Measurements from ENCODE around the gene OGFOD1. TPM values are rescaled to one million over a fixed set of nuclear protein-coding genes. Genes with fewer than 3 reads are reported as not detected.

OGFOD1 gene
- total RNA-seq, 1 experiment from 2014 or later, result 68.5 TPM

GRCh38 chr16:56469748-56470147 is 18.4 kb downstream of the OGFOD1 start:
- Mint-ChIP-seq H3K27me3 (ENCODE audit: insufficient read depth, unreplicated experiment) (no peaks in the 10 kb centered on the region), H3K9me3 (ENCODE audit: unreplicated experiment) (no peaks in the 10 kb centered on the region), H3K36me3 (ENCODE audit: insufficient read depth, unreplicated experiment) (peaks cover 96% of the 10 kb centered on the region), H3K27ac (ENCODE audit: low read depth, unreplicated experiment) (no peak overlapping the region), H3K4me3 (ENCODE audit: unreplicated experiment) (no peak overlapping the region), H3K4me1 (ENCODE audit: insufficient read depth, unreplicated experiment) (peaks cover 3% of the 10 kb centered on the region)
- no TSS peak for BruUV-seq (replicated peaks)
- ChIA-PET POLR2A (interaction anchor here (1.2 kb wide), 1 partner anchor 19 kb away, joined by 5 read pairs; the partner anchor contains the start of genes NUDT21 and OGFOD1), CTCF (no interaction called here)
- no peak for TF ChIP-seq CTCF (IDR thresholded peaks at IDR 0.05; ENCODE audit: unreplicated experiment)
- no peak for DNase-seq (ENCODE audit: unreplicated experiment)
- intact Hi-C loops (cut with micrococcal nuclease), result no loop called here

- H3K4me3 Mint-ChIP-seq (ENCODE audit: unreplicated experiment), result no peak overlapping the region
- no peak for TF ChIP-seq CTCF (IDR thresholded peaks at IDR 0.05; ENCODE audit: unreplicated experiment)
- DNase-seq (ENCODE audit: unreplicated experiment), result no peak
- POLR2A ChIA-PET, result interaction anchor here (1.2 to 1.7 kb wide), 2 partner anchors 11 to 19 kb away, joined by 5 read pairs; partner anchors contain the start of genes NUDT21 and OGFOD1
- H3K9me3 Mint-ChIP-seq (ENCODE audit: unreplicated experiment), result no peaks in the 10 kb centered on the region
- H3K4me1 Mint-ChIP-seq (ENCODE audit: insufficient read depth, unreplicated experiment), result peaks cover 3% of the 10 kb centered on the region
- intact Hi-C loops (cut with micrococcal nuclease), result no loop called here
- no TSS peak for BruUV-seq (replicated peaks)
- no peaks in the 10 kb centered on the region for H3K27me3 Mint-ChIP-seq (ENCODE audit: insufficient read depth, unreplicated experiment)
- H3K27ac Mint-ChIP-seq (ENCODE audit: low read depth, unreplicated experiment), result peak overlapping the region; percentile 70
- CTCF ChIA-PET, result no interaction called here
- H3K36me3 Mint-ChIP-seq (ENCODE audit: insufficient read depth, unreplicated experiment), result peaks cover 96% of the 10 kb centered on the region
Observed at GRCh38 chr16:56470232-56470631, 18.9 kb downstream of the OGFOD1 start.

GRCh38 chr16:56470666-56471065 is 19.3 kb downstream of the OGFOD1 start:
- H3K4me3 Mint-ChIP-seq (ENCODE audit: unreplicated experiment), result no peak overlapping the region
- intact Hi-C loops (cut with micrococcal nuclease), result no loop called here
- peaks cover 96% of the 10 kb centered on the region for H3K36me3 Mint-ChIP-seq (ENCODE audit: insufficient read depth, unreplicated experiment)

GRCh38 chr16:56475201-56475600 is 23.8 kb downstream of the OGFOD1 start:
- H3K36me3 Mint-ChIP-seq (ENCODE audit: insufficient read depth, unreplicated experiment), result peaks cover 97% of the 10 kb centered on the region
- ChIA-PET POLR2A (interaction anchor here (1.1 to 2.3 kb wide), 5 partner anchors 8 to 38 kb away, joined by 3 to 14 read pairs (median 5); partner anchors contain the start of genes NUDT21 and OGFOD1), CTCF (interaction anchor here (0.6 to 1.2 kb wide), 3 partner anchors 21 to 693 kb away, joined by 3 to 4 read pairs (median 3); no protein-coding TSS in a partner anchor)
- H3K4me1 Mint-ChIP-seq (ENCODE audit: insufficient read depth, unreplicated experiment), result peaks cover 9% of the 10 kb centered on the region
- no TSS peak for BruUV-seq (replicated peaks)
- no peak for TF ChIP-seq CTCF (IDR thresholded peaks at IDR 0.05; ENCODE audit: unreplicated experiment)
- H3K4me3 Mint-ChIP-seq (ENCODE audit: unreplicated experiment), result no peak overlapping the region
- H3K27ac Mint-ChIP-seq (ENCODE audit: low read depth, unreplicated experiment), result no peak overlapping the region
- no peak for DNase-seq (ENCODE audit: unreplicated experiment)
- no peaks in the 10 kb centered on the region for H3K27me3 Mint-ChIP-seq (ENCODE audit: insufficient read depth, unreplicated experiment)
- intact Hi-C loops (cut with micrococcal nuclease), result no loop called here
- no peaks in the 10 kb centered on the region for H3K9me3 Mint-ChIP-seq (ENCODE audit: unreplicated experiment)

More at GRCh38 chr16:56470666-56471065, 19.3 kb downstream of the OGFOD1 start:
- H3K9me3 Mint-ChIP-seq (ENCODE audit: unreplicated experiment), result no peaks in the 10 kb centered on the region
- ChIA-PET POLR2A (interaction anchor here (1.2 to 1.7 kb wide), 3 partner anchors 10 to 20 kb away, joined by 3 to 5 read pairs (median 5); partner anchors contain the start of genes NUDT21 and OGFOD1), CTCF (interaction anchor here (0.9 kb wide), 1 partner anchor 12 kb away, joined by 3 read pairs; no protein-coding TSS in a partner anchor)
- no TSS peak for BruUV-seq (replicated peaks)
- no peaks in the 10 kb centered on the region for H3K27me3 Mint-ChIP-seq (ENCODE audit: insufficient read depth, unreplicated experiment)
- TF ChIP-seq CTCF (IDR thresholded peaks at IDR 0.05; ENCODE audit: unreplicated experiment), result no peak
- H3K27ac Mint-ChIP-seq (ENCODE audit: low read depth, unreplicated experiment), result peak overlapping the region; percentile 70
- peaks cover 3% of the 10 kb centered on the region for H3K4me1 Mint-ChIP-seq (ENCODE audit: insufficient read depth, unreplicated experiment)
- no peak for DNase-seq (ENCODE audit: unreplicated experiment)
